ENCODE data around the gene KCNJ9.

KCNJ9 gene

GRCh38 chr1:160082926-160083325, 1.6 kb downstream of the KCNJ9 start:
- TF ChIP-seq, protein P1, sequence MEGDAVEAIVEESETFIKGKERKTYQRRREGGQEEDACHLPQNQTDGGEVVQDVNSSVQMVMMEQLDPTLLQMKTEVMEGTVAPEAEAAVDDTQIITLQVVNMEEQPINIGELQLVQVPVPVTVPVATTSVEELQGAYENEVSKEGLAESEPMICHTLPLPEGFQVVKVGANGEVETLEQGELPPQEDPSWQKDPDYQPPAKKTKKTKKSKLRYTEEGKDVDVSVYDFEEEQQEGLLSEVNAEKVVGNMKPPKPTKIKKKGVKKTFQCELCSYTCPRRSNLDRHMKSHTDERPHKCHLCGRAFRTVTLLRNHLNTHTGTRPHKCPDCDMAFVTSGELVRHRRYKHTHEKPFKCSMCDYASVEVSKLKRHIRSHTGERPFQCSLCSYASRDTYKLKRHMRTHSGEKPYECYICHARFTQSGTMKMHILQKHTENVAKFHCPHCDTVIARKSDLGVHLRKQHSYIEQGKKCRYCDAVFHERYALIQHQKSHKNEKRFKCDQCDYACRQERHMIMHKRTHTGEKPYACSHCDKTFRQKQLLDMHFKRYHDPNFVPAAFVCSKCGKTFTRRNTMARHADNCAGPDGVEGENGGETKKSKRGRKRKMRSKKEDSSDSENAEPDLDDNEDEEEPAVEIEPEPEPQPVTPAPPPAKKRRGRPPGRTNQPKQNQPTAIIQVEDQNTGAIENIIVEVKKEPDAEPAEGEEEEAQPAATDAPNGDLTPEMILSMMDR (IDR thresholded peaks at IDR 0.05; ENCODE audit: low read depth, low read length), result no peak
- Histone ChIP-seq H3K36me3 (no peaks in the 10 kb centered on the region), H3K4me1 (no peaks in the 10 kb centered on the region), H3K9me3 (no peaks in the 10 kb centered on the region), H3K27me3 (peaks cover 62% of the 10 kb centered on the region), H3K4me3 (ENCODE audit: low read depth, low read length) (no peak overlapping the region)
- DNase-seq, result no peak

GRCh38 chr1:160083968-160084770, 2.8 kb downstream of the KCNJ9 start:
- DNase-seq, result peak; percentile 61
- Histone ChIP-seq H3K27me3 (peaks cover 52% of the 10 kb centered on the region), H3K9me3 (no peaks in the 10 kb centered on the region), H3K4me3 (ENCODE audit: low read depth, low read length) (peak overlapping the region; percentile 49), H3K4me1 (no peaks in the 10 kb centered on the region), H3K36me3 (no peaks in the 10 kb centered on the region)
- TF ChIP-seq, protein P1 (IDR thresholded peaks at IDR 0.05; ENCODE audit: low read depth, low read length), result peak; percentile 63

GRCh38 chr1:160084771-160085321, 3.5 kb downstream of the KCNJ9 start:
- H3K27me3 ChIP-seq, result peaks cover 48% of the 10 kb centered on the region
- H3K4me1 ChIP-seq, result no peaks in the 10 kb centered on the region
- no peaks in the 10 kb centered on the region for H3K36me3 ChIP-seq
- no peak for DNase-seq
- H3K4me3 ChIP-seq (ENCODE audit: low read depth, low read length), result no peak overlapping the region
- H3K9me3 ChIP-seq, result no peaks in the 10 kb centered on the region
- TF ChIP-seq, protein P1 (IDR thresholded peaks at IDR 0.05; ENCODE audit: low read depth, low read length), result no peak

DNA sequence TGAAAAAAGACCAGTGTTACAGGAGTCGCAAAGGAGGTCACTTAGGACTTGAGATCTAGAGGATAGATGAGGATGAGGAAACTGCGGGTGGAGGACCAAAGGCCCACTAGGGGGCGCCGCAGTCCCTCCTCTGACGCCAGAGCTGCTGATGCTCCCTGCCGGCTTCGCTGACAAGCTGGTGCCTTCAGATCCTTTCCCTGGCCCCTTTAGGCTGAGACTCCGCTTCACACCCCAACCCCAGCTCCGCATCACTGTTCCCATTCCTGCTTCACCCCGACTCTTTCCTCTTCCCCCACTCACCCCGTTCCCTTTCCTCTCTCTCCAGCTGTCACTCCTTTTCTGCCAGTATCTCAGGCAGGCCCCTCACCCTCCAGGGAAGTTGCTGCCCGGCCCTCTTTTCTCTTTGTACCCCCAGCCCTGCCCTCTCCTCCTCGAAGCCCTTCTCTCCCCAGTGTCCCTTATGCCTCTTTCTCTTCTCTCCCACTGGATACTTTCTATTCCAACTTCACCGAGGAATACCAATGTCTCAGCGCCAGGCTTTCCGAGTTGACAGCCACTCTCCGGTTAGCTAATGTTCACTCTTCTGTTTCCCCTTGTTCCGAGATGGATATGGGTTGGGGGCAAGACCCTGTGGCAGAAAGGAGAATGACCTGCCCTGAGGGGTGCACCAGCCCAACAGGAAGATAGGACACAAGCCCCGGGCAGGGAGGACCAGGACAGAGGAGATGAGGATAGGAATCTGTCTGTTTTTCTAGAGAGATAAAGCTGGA, 4.5 kb downstream of the KCNJ9 start:
- H3K36me3 ChIP-seq, result no peaks in the 10 kb centered on the region
- TF ChIP-seq, protein P1 (IDR thresholded peaks at IDR 0.05; ENCODE audit: low read depth, low read length), result peak; percentile 94
- no peak overlapping the region for H3K4me3 ChIP-seq (ENCODE audit: low read depth, low read length)
- H3K9me3 ChIP-seq, result no peaks in the 10 kb centered on the region
- H3K4me1 ChIP-seq, result no peaks in the 10 kb centered on the region
- H3K27me3 ChIP-seq, result peaks cover 38% of the 10 kb centered on the region
- DNase-seq, result peak; percentile 84

DNA sequence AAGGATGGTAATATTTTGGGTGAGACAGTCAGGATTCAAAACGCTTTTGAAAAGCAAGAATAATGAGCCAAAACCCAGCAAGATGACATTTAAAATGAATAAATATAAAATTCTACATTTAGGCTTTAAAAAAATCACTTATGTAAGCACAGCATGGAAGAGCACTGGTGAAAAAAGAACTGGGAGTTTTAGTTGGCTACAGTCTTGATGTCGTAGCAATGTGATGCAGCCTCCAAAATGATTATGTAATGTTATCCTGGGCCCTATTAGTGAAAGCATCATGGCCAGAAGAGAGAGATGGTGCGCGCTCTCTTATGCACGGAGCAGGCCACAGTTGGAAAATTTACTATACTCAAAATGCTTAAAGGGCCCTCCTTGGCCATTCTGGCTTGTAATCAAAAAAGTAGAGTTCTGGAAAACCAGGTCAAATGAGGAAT, 5.1 kb downstream of the KCNJ9 start:
- no peaks in the 10 kb centered on the region for H3K4me1 ChIP-seq
- TF ChIP-seq, protein P1 (IDR thresholded peaks at IDR 0.05; ENCODE audit: low read depth, low read length), result no peak
- peaks cover 32% of the 10 kb centered on the region for H3K27me3 ChIP-seq
- no peaks in the 10 kb centered on the region for H3K9me3 ChIP-seq
- H3K4me3 ChIP-seq (ENCODE audit: low read depth, low read length), result no peak overlapping the region
- H3K36me3 ChIP-seq, result no peaks in the 10 kb centered on the region
- DNase-seq, result no peak
